BJ (cell line): ENCODE data around the gene CCDC141. TPM values are rescaled to one million over a fixed set of nuclear protein-coding genes. Genes with fewer than 3 reads are reported as not detected.

Experiments used
- CTCF ChIA-PET: fragments of 350-600 bp; formaldehyde crosslinking; extraction: SDS; loops from one replicate; lab custom pipeline; 2021; ENCODE audit warnings: antibody characterized with exemption, inconsistent platforms; lab: Yijun Ruan, JAX
- POLR2A ChIA-PET: fragments of 300-600 bp; sonication (Branson Sonifier 250); formaldehyde crosslinking; extraction: SDS; loops from one replicate; lab custom pipeline; 2021; ENCODE audit warnings: antibody characterized with exemption; lab: Charles Lee
- DNase-seq: peaks from one replicate; pipeline ENCODE4 v3.0.0-alpha.2; 2011; ENCODE audit warnings: low read depth
- H3K27me3 ChIP-seq: 2 replicates; pipeline ENCODE4 v1.6.0; 2011; ENCODE audit warnings: low read length; ENCODE audit not compliant: control insufficient read depth, insufficient read depth
- H3K36me3 ChIP-seq: 2 replicates; pipeline ENCODE4 v1.5.1; 2011; ENCODE audit warnings: low read length; ENCODE audit not compliant: control insufficient read depth, insufficient read depth
- H3K4me3 ChIP-seq: 2 replicates; pipeline ENCODE4 v1.5.1; 2011; ENCODE audit warnings: low read depth, mild to moderate bottlenecking, control low read depth, low read length
- CTCF ChIP-seq: IDR thresholded peaks from 2 replicates; pipeline ENCODE4 v1.5.1; 2011; ENCODE audit warnings: low read depth, mild to moderate bottlenecking, control low read depth, inconsistent platforms, low read length, moderate library complexity; ENCODE audit not compliant: insufficient read depth
- polyA plus RNA-seq: library from polyadenylated mRNA; depleted of rRNA; stranded (reverse); fragments of >200 nt; gene quantifications from 2 replicates; pipeline ENCODE4 v1.2.3, GENCODE V29; 2011

CCDC141 gene
- polyA plus RNA-seq, 1 experiment: not detected

GRCh38 chr2:178908810-178909209 lies 141.1 kb downstream of the CCDC141 start:
- ChIA-PET POLR2A (no interaction called here), CTCF (interaction anchor here (0.8 to 2.3 kb wide), 4 partner anchors 18 to 113 kb away, joined by 3 to 9 read pairs (median 6); no protein-coding TSS in a partner anchor)
- H3K4me3 ChIP-seq: no peak overlapping the region
- no peak for DNase-seq
- no peak for TF ChIP-seq CTCF
- H3K36me3 ChIP-seq: no peaks in the 10 kb centered on the region
- H3K27me3 ChIP-seq: no peaks in the 10 kb centered on the region

GRCh38 chr2:178905261-178905660 lies 144.7 kb downstream of the CCDC141 start:
- CTCF ChIA-PET: no interaction called here
- no peak for TF ChIP-seq CTCF
- Histone ChIP-seq H3K4me3 (no peak overlapping the region), H3K27me3 (no peaks in the 10 kb centered on the region), H3K36me3 (no peaks in the 10 kb centered on the region)
- DNase-seq: no peak
- POLR2A ChIA-PET: no interaction called here

DNA sequence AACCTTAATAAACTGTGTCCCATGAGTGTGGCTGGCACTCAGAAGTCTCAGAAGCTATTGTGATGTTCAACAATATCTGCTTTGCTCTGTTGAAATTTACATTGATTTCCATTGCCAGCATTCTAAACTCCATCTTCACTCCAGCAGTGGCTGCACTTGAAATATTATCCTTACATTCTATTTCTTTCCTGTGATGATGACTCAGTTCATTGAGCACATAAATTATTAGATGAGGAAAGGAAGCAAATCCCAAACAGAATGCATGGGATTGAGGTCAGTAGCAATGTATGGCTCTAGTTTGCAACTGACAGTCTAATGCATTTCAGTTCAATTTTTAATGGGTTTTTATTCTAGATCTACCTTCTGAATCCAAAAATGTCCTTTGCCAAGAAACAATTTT lies 150.3 kb downstream of the CCDC141 start:
- no peak overlapping the region for H3K4me3 ChIP-seq
- POLR2A ChIA-PET: no interaction called here
- H3K36me3 ChIP-seq: no peaks in the 10 kb centered on the region
- H3K27me3 ChIP-seq: no peaks in the 10 kb centered on the region
- no peak for TF ChIP-seq CTCF
- no peak for DNase-seq
- CTCF ChIA-PET: interaction anchor here (1.1 to 1.2 kb wide), 2 partner anchors 9 to 14 kb away, joined by 4 read pairs; no protein-coding TSS in a partner anchor

GRCh38 chr2:178895872-178896271 lies 154.1 kb downstream of the CCDC141 start:
- TF ChIP-seq CTCF: no peak
- POLR2A ChIA-PET: no interaction called here
- H3K27me3 ChIP-seq: no peaks in the 10 kb centered on the region
- H3K4me3 ChIP-seq: no peak overlapping the region
- no peak for DNase-seq
- no peaks in the 10 kb centered on the region for H3K36me3 ChIP-seq
- CTCF ChIA-PET: no interaction called here

GRCh38 chr2:178895171-178895570 lies 154.8 kb downstream of the CCDC141 start:
- POLR2A ChIA-PET: no interaction called here
- CTCF ChIA-PET: interaction anchor here (0.6 kb wide), 1 partner anchor 540 kb away, joined by 3 read pairs; no protein-coding TSS in a partner anchor
- no peak for TF ChIP-seq CTCF
- H3K36me3 ChIP-seq: no peaks in the 10 kb centered on the region
- no peaks in the 10 kb centered on the region for H3K27me3 ChIP-seq
- no peak overlapping the region for H3K4me3 ChIP-seq
- no peak for DNase-seq
